ENCODE results near the gene OTULINL. TPM values are rescaled to one million over a fixed set of nuclear protein-coding genes. Genes with fewer than 3 reads are reported as not detected.

Gene OTULINL
- polyA plus RNA-seq, 1 of the 3 experiments (the other 2 are of a cell fraction), result 0.26 TPM

- no peaks in the 10 kb centered on the region for H3K36me3 ChIP-seq (replicated peaks in 1 of 2; ENCODE audit: control insufficient read depth in 1 of 2, insufficient read depth in 2 of 2, low read length in 1 of 2)
- H2AFZ ChIP-seq (ENCODE audit: low read depth), result no peak overlapping the region
- CTCF ChIA-PET, result interaction anchor here (1.1 to 2.3 kb wide), 2 partner anchors 17 to 97 kb away, joined by 3 to 6 read pairs; no protein-coding TSS in a partner anchor
- no peak for TF ChIP-seq RFX5 (IDR thresholded peaks at IDR 0.05; ENCODE audit: low read length)
- TF ChIP-seq IRF3 (IDR thresholded peaks at IDR 0.05; ENCODE audit: low read depth, low read length), result no peak
- TF ChIP-seq TCF12 (IDR thresholded peaks at IDR 0.05), result no peak
- no peak for TF ChIP-seq CHD2 (IDR thresholded peaks at IDR 0.05; ENCODE audit: low read length, partially characterized antibody)
- TF ChIP-seq SIN3A (IDR thresholded peaks at IDR 0.05; ENCODE audit: borderline replicate concordance, low read depth, low read length), result no peak
- no peak for TF ChIP-seq SMC3 (IDR thresholded peaks at IDR 0.05; ENCODE audit: low read depth, low read length)
- TF ChIP-seq RCOR1 (IDR thresholded peaks at IDR 0.05; ENCODE audit: low read length), result no peak
- no peak for TF ChIP-seq YY1 (IDR thresholded peaks at IDR 0.05; ENCODE audit: low read depth)
- no peak for TF ChIP-seq NFIC (IDR thresholded peaks at IDR 0.05; ENCODE audit: borderline replicate concordance)
- TF ChIP-seq TAF1 (IDR thresholded peaks at IDR 0.05; ENCODE audit: borderline replicate concordance, low read depth, low read length), result no peak
- no peak for TF ChIP-seq GATA2 (CRISPR knock-in tag; IDR thresholded peaks at IDR 0.05)
- TF ChIP-seq TEAD4 (IDR thresholded peaks at IDR 0.05; ENCODE audit: borderline replicate concordance, insufficient read depth), result no peak
- no peak for TF ChIP-seq NRF1 (IDR thresholded peaks at IDR 0.05; ENCODE audit: low read depth, low read length)
- TF ChIP-seq MXI1 (IDR thresholded peaks at IDR 0.05; ENCODE audit: low read depth, low read length), result no peak
- TF ChIP-seq JUND (IDR thresholded peaks at IDR 0.05), result no peak
- no peak for TF ChIP-seq ZBTB33 (IDR thresholded peaks at IDR 0.05; ENCODE audit: borderline replicate concordance, low read depth)
- TF ChIP-seq CTCF (IDR thresholded peaks at IDR 0.05), result no peak
- no peak for TF ChIP-seq RAD21 (IDR thresholded peaks at IDR 0.05; ENCODE audit: low read length)
- H3K9me2 ChIP-seq, result no peaks in the 10 kb centered on the region
- no peaks in the 10 kb centered on the region for H4K20me1 ChIP-seq (ENCODE audit: insufficient read depth)
- WGBS (ENCODE audit: low lambda C conversion rate), result 42% methylated on average over 3 of the region's 3 CpGs
- H3K4me2 ChIP-seq, result no peak overlapping the region
- H3K27me3 ChIP-seq (ENCODE audit: insufficient read depth), result no peaks in the 10 kb centered on the region
- H3F3A ChIP-seq (replicated peaks; ENCODE audit: insufficient read depth), result no peaks in the 10 kb centered on the region
- H3K4me3 ChIP-seq (ENCODE audit: low read depth in 2 of 2, low read length in 1 of 2), result no peak overlapping the region
- no peak for DNase-seq
- H3K27ac ChIP-seq (ENCODE audit: low read depth in 2 of 2, low read length in 1 of 2), result no peak overlapping the region
- no peaks in the 10 kb centered on the region for H3K9me3 ChIP-seq
- no peaks in the 10 kb centered on the region for H3K79me2 ChIP-seq (ENCODE audit: insufficient read depth)
- no peak overlapping the region for H3K9ac ChIP-seq
- POLR2A ChIA-PET, result no interaction called here
- H3K4me1 ChIP-seq (ENCODE audit: control insufficient read depth in 1 of 2, insufficient read depth in 2 of 2, low read depth in 1 of 2, low read length in 1 of 2), result no peaks in the 10 kb centered on the region
Observed at GRCh38 chr5:14551211-14551610, 30.4 kb upstream of the OTULINL start.
